MG63 (cell line): Measurements from ENCODE around the gene EFCAB13. TPM values are rescaled to one million over a fixed set of nuclear protein-coding genes. Genes with fewer than 3 reads are reported as not detected.
"Not testable (repeated sequence)": the region's sequence is repeated elsewhere in the genome, so short reads cannot be mapped to it uniquely, and the experiment has no call there.

Experiments used
- DNase-seq: peaks from one replicate; pipeline ENCODE4 v3.0.0-alpha.2; 2020
- H3K27me3 ChIP-seq: fragments of 250-450 bp; sonication (Bioruptor Pico); 2 replicates; pipeline ENCODE4 v1.5.1; 2020; ENCODE audit warnings: mild to moderate bottlenecking, moderate library complexity
- H3K36me3 ChIP-seq: fragments of 250-450 bp; sonication (Bioruptor Pico); 2 replicates; pipeline ENCODE4 v1.5.1; 2020; ENCODE audit warnings: mild to moderate bottlenecking, moderate library complexity
- H3K4me3 ChIP-seq: fragments of 250-450 bp; sonication (Bioruptor Pico); 2 replicates; pipeline ENCODE4 v1.5.1; 2020; ENCODE audit warnings: mild to moderate bottlenecking, moderate library complexity
- H3K9me3 ChIP-seq: fragments of 250-450 bp; sonication (Bioruptor Pico); 2 replicates; pipeline ENCODE4 v1.5.1; 2020; ENCODE audit warnings: mild to moderate bottlenecking, moderate library complexity
- total RNA-seq: library from RNA; depleted of rRNA; stranded (reverse); fragments of >200 nt; shearing (Covaris generic); gene quantifications from 2 replicates; pipeline ENCODE4 v1.2.3, GENCODE V29; 2014; ENCODE audit warnings: low replicate concordance

The EFCAB13 gene
- total RNA-seq, 1 experiment from 2014 or later, result 0.30 TPM

DNA sequence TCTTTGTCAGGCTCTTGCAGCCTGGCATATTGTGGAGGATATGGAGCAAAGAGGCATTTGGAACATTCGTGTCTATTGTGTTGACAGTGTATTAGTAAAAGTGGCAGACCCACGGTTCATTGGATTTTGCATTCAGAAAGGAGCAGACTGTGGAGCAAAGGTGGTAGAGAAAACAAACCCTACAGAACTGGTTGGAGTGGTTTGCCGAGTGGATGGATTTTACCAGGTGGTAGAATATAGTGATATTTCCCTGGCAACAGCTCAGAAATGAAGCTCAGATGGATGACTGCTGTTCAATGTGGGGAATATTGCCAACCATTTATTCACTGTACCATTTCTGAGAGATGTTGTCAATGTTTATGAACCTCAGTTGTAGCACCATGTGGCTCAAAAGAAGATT, 44.5 kb downstream of the EFCAB13 start:
- Histone ChIP-seq H3K9me3 (peaks cover 6% of the 10 kb centered on the region), H3K36me3 (no peaks in the 10 kb centered on the region), H3K27me3 (no peaks in the 10 kb centered on the region), H3K4me3 (no peak overlapping the region)
- DNase-seq, result no peak

DNA sequence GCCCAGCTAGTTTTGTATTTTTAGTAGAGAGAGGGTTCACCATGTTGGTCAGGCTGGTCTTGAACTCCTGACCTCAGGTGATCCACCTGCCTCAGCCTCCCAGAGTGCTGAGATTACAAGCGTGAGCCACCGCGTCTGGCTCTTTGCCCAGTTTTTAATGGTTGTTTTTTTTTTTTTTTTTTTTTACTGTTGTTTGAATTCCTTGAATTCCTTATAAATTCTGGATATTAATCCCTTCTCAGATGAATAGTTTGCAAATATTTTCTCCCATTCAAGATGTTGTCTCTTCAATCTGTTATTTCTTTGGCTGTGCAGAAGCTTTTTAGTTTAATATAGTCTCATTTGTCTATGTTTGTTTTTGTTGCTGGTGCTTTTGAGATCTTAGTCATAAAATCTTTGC, 47.1 kb downstream of the EFCAB13 start:
- not testable (repeated sequence) for H3K4me3 ChIP-seq, H3K36me3 ChIP-seq, H3K9me3 ChIP-seq, H3K27me3 ChIP-seq, DNase-seq

DNA sequence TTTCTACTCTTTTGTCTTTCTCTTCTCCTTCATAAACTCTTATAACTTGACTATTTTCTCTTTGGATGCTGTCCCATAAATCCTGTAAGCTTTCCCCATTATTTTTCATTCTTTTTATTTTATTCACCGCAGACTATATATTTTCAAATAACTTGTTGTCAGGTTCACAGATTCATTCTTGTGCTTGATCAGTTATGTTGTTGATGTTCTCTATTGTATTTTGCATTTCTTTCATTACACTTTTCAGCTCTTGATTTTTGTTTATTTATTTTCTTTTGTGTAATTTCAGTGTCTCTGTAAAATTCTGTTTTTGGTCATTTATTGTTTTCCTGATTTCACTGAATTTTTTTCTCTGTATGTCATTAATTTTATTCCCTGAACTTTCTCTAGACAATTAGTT, 49.2 kb downstream of the EFCAB13 start:
- Histone ChIP-seq H3K4me3 (no peak overlapping the region), H3K27me3 (no peaks in the 10 kb centered on the region), H3K36me3 (no peaks in the 10 kb centered on the region), H3K9me3 (peaks cover 6% of the 10 kb centered on the region)
- DNase-seq, result no peak

DNA sequence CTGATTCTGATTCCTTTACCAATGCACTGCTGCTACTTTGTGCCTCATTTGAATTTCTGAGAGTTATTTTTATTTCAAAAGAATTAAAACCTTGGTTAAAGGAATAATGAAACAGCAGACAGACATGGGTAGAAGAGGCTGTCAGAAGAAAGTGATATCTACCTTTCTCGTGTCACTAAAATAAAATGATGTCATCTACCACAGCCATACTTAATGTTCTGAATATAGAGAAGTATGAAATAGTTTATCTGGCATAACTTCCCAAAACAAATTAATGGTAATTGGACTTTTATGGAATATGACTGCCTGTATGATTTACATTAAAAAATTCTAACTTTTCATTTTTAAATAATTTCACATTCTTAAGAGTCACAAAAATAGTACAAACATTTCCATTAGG, 52.5 kb downstream of the EFCAB13 start:
- Histone ChIP-seq H3K4me3 (no peak overlapping the region), H3K9me3 (peaks cover 6% of the 10 kb centered on the region)

DNA sequence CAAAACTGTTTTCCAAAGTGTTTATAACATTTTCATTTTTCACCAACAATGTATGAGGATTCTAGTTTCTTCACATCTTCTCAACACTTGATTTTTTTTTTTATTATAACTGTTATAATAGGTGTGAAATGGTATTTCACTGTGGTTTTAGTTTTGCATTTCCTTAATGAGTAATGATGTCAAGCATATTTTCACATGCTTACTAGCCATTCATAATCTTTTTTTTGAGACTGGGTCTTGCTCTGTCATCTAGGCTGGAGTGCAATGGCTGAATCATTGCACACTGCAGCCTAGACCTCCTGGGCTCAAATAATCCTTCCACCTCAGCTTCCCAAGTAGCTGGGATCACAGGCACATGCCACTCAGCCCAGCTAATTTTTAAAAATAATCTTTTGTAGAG, 65.1 kb downstream of the EFCAB13 start:
- Histone ChIP-seq H3K9me3 (no peaks in the 10 kb centered on the region), H3K27me3 (no peaks in the 10 kb centered on the region), H3K36me3 (no peaks in the 10 kb centered on the region), H3K4me3 (no peak overlapping the region)
- DNase-seq, result no peak

More for the DNA sequence above, 52.5 kb downstream of the EFCAB13 start:
- DNase-seq, result no peak
- H3K27me3 ChIP-seq, result no peaks in the 10 kb centered on the region
- H3K36me3 ChIP-seq, result no peaks in the 10 kb centered on the region

DNA sequence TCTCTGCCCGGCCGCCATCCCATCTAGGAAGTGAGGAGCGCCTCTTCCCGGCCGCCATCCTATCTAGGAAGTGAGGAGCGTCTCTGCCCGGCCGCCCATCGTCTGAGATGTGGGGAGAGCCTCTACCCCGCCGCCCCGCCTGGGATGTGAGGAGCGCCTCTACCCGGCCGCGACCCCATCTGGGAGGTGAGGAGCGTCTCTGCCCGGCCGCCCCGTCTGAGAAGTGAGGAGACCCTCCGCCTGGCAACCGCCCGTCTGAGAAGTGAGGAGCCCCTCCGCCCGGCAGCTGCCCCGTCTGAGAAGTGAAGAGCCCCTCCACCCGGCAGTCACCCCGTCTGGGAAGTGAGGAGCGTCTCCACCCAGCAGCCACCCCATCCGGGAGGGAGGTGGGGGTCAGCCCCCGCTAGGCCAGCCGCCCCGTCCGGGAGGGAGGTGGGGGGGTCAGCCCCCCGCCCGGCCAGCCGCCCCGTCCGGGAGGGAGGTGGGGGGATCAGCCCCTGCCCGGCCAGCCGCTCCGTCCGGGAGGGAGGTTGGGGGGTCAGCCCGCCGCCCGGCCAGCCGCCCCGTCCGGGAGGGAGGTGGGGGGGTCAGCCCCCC, 73.9 kb downstream of the EFCAB13 start:
- H3K9me3 ChIP-seq, H3K36me3 ChIP-seq, H3K4me3 ChIP-seq, H3K27me3 ChIP-seq, DNase-seq: not testable (repeated sequence)

- DNase-seq, result no peak
- H3K27me3 ChIP-seq, result no peaks in the 10 kb centered on the region
- H3K4me3 ChIP-seq, result no peak overlapping the region
- H3K36me3 ChIP-seq, result no peaks in the 10 kb centered on the region
- no peaks in the 10 kb centered on the region for H3K9me3 ChIP-seq
Observed at GRCh38 chr17:47400333-47400732, 76.6 kb downstream of the EFCAB13 start.

- H3K36me3 ChIP-seq, result no peaks in the 10 kb centered on the region
- no peaks in the 10 kb centered on the region for H3K27me3 ChIP-seq
- no peak overlapping the region for H3K4me3 ChIP-seq
- no peaks in the 10 kb centered on the region for H3K9me3 ChIP-seq
- no peak for DNase-seq
Observed at GRCh38 chr17:47401100-47401499, 77.3 kb downstream of the EFCAB13 start.

GRCh38 chr17:47404006-47404405, 80.3 kb downstream of the EFCAB13 start:
- no peaks in the 10 kb centered on the region for H3K9me3 ChIP-seq
- no peak for DNase-seq
- H3K4me3 ChIP-seq, result no peak overlapping the region
- no peaks in the 10 kb centered on the region for H3K27me3 ChIP-seq
- no peaks in the 10 kb centered on the region for H3K36me3 ChIP-seq

DNA sequence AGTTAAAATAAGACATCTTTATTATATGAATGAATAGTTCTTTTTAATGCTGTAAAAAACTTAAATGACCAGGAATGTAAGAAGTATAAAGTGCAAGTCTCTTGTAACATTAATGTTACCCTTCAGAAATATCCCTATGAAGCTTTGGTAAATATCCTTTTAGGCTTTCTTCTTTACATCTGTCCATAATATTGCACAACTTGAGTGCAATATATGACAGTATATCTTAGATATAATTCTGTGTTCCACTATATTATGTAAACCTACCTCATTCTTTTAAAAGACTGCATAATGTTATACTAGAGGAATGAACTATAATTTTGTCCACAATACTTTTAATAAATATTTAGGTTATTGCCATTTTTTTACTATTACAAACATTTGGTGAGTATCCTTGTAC, 81.1 kb downstream of the EFCAB13 start:
- Histone ChIP-seq H3K36me3 (no peaks in the 10 kb centered on the region), H3K9me3 (no peaks in the 10 kb centered on the region), H3K4me3 (no peak overlapping the region), H3K27me3 (no peaks in the 10 kb centered on the region)
- DNase-seq, result no peak

GRCh38 chr17:47413872-47414271, 90.1 kb downstream of the EFCAB13 start:
- Histone ChIP-seq H3K27me3 (no peaks in the 10 kb centered on the region), H3K4me3 (no peak overlapping the region), H3K9me3 (no peaks in the 10 kb centered on the region), H3K36me3 (no peaks in the 10 kb centered on the region)
- no peak for DNase-seq

GRCh38 chr17:47414612-47415011, 90.9 kb downstream of the EFCAB13 start:
- Histone ChIP-seq H3K36me3 (no peaks in the 10 kb centered on the region), H3K9me3 (no peaks in the 10 kb centered on the region), H3K27me3 (no peaks in the 10 kb centered on the region), H3K4me3 (no peak overlapping the region)
- no peak for DNase-seq

- Histone ChIP-seq H3K27me3 (no peaks in the 10 kb centered on the region), H3K9me3 (no peaks in the 10 kb centered on the region), H3K4me3 (no peak overlapping the region), H3K36me3 (peaks cover 7% of the 10 kb centered on the region)
- DNase-seq, result peak; percentile 9
Observed at GRCh38 chr17:47423406-47424295, 99.9 kb downstream of the EFCAB13 start.

DNA sequence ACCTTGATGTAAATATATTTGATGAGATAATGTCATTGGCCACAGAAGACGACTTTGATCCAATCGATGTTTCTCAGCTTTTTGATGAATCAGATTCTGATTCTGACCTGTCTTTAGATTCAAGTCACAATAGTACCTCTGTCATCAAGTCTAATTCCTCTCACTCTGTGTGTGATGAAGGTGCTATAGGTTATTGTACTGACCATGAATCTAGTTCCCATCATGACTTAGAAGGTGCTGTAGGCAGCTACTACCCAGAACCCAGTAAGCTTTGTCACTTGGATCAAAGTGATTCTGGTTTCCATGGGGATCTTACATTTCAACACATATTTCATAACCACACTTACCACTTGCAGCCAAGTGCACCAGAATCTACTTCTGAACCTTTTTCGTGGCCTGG, 101.5 kb downstream of the EFCAB13 start:
- not testable (repeated sequence) for H3K27me3 ChIP-seq, DNase-seq, H3K9me3 ChIP-seq, H3K36me3 ChIP-seq, H3K4me3 ChIP-seq

DNA sequence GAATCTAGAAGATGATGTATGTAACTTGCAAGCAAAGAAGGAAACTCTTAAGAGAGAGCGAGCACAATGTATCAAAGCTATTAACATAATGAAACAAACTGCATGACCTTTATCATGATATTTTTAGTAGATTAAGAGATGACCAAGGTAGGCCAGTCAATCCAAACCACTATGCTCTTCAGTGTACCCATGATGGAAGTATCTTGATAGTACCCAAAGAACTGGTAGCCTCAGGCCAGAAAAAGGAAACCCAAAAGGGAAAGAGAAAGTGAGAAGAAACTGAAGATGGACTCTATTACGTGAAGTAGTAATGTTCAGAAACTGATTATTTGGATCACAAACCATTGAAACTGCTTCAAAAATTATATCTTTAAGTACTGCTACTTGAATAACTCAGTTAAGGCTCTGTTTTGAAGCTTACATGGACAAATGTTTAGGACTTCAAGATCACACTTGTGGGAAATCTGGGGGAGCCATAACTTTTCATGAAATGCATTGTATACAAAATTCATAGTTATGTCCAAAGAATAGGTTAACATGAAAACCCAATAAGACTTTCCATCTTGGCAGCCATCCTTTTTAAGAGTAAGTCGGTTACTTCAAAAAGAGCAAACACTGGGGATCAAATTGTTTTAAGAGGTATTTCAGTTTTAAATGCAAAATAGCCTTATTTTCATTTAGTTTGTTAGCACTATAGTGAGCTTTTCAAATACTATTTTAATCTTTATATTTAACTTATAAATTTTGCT, 102.3 kb downstream of the EFCAB13 start:
- H3K36me3 ChIP-seq, H3K4me3 ChIP-seq, H3K27me3 ChIP-seq, H3K9me3 ChIP-seq, DNase-seq: not testable (repeated sequence)

DNA sequence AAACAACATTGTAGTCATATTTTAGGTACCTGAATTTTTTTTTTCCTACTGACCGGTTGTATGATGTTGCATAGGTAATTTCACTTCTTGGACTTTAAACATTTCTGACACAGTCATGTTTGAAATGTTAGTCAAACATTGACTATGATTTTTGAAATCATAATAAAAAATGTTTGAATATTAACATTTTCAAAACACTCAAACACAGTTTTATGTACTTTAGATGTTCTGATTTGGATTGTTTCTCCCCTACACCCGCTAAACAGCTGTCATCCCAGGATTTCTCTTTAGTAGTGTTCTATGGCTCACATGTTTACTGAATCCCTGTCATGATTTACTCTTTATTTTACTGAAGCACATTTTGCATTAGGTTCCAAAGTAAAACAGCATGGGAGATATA, 104.2 kb downstream of the EFCAB13 start:
- Histone ChIP-seq H3K4me3 (no peak overlapping the region), H3K36me3 (peaks cover 7% of the 10 kb centered on the region), H3K9me3 (no peaks in the 10 kb centered on the region), H3K27me3 (no peaks in the 10 kb centered on the region)
- DNase-seq, result no peak

DNA sequence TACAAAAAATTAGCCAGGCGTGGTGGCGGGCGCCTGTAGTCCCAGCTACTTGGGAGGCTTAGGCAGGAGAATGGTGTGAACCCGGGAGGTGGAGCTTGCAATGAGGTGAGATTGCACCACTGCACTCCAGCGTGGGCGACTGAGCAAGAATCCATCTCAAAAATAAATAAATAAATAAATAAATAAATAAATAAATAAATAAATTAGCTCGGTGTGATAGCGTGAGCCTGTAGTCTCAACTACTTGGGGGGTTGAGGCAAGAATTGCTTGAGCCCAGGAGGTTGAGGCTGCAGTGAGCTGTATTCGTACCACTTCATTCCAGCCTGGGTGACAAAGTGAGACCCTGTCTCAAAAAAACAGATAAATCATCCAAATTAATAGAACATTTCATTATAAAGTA, 108.5 kb downstream of the EFCAB13 start:
- not testable (repeated sequence) for H3K9me3 ChIP-seq

More for the DNA sequence above, 108.5 kb downstream of the EFCAB13 start:
- H3K27me3 ChIP-seq, H3K36me3 ChIP-seq, DNase-seq, H3K4me3 ChIP-seq: not testable (repeated sequence)
